Measurements from ENCODE around the gene DUSP11. TPM values are rescaled to one million over a fixed set of nuclear protein-coding genes. Genes with fewer than 3 reads are reported as not detected.
A peak's percentile ranks its signal among the peaks of the same experiment; 100 is the strongest.
"Not testable (repeated sequence)": the region's sequence is repeated elsewhere in the genome, so short reads cannot be mapped to it uniquely, and the experiment has no call there.

Gene DUSP11
- total RNA-seq, 3 donors from 2014 or later = 18.5 to 22.5 (median 21.0) TPM

GRCh38 chr2:73821227-73821626, 41.3 kb upstream of the DUSP11 start:
- intact Hi-C loops (cut with DNase I, micrococcal nuclease) = no loop called here
- no peak for TF ChIP-seq CTCF (IDR thresholded peaks at IDR 0.05)
- H3K9me3 ChIP-seq = no peaks in the 10 kb centered on the region
- H3K36me3 ChIP-seq (ENCODE audit: low read depth) = no peaks in the 10 kb centered on the region
- no peak for DNase-seq
- ATAC-seq = no peak
- H3K4me3 ChIP-seq = no peak overlapping the region
- H3K4me1 ChIP-seq (ENCODE audit: low read depth) = peaks cover 4% of the 10 kb centered on the region

- no peak for TF ChIP-seq CTCF (IDR thresholded peaks at IDR 0.05)
- H3K9me3 ChIP-seq = no peaks in the 10 kb centered on the region
- no peaks in the 10 kb centered on the region for H3K4me1 ChIP-seq (ENCODE audit: low read depth)
- DNase-seq (no peak), ATAC-seq (no peak)
- intact Hi-C loops (cut with DNase I, micrococcal nuclease) = no loop called here
- H3K4me3 ChIP-seq = no peak overlapping the region
- H3K36me3 ChIP-seq (ENCODE audit: low read depth) = no peaks in the 10 kb centered on the region
Measured at GRCh38 chr2:73818296-73818695, 38.4 kb upstream of the DUSP11 start.

GRCh38 chr2:73812635-73813034, 32.7 kb upstream of the DUSP11 start:
- intact Hi-C loops (cut with DNase I, micrococcal nuclease) = no loop called here
- no peak for TF ChIP-seq CTCF (IDR thresholded peaks at IDR 0.05)
- no peaks in the 10 kb centered on the region for H3K4me1 ChIP-seq (ENCODE audit: low read depth)
- no peak for ATAC-seq
- DNase-seq = no peak
- no peaks in the 10 kb centered on the region for H3K9me3 ChIP-seq
- no peak overlapping the region for H3K4me3 ChIP-seq
- H3K36me3 ChIP-seq (ENCODE audit: low read depth) = no peaks in the 10 kb centered on the region

- intact Hi-C loops (cut with DNase I, micrococcal nuclease) = no loop called here
- no peak for TF ChIP-seq CTCF (IDR thresholded peaks at IDR 0.05)
- Histone ChIP-seq H3K4me1 (ENCODE audit: low read depth) (no peaks in the 10 kb centered on the region), H3K4me3 (no peak overlapping the region), H3K9me3 (no peaks in the 10 kb centered on the region), H3K36me3 (ENCODE audit: low read depth) (no peaks in the 10 kb centered on the region)
- ATAC-seq = no peak
- no peak for DNase-seq
Measured at GRCh38 chr2:73811878-73812277, 32.0 kb upstream of the DUSP11 start.

- H3K4me1 ChIP-seq (ENCODE audit: low read depth); intact Hi-C loops (cut with DNase I, micrococcal nuclease); H3K36me3 ChIP-seq (ENCODE audit: low read depth); H3K4me3 ChIP-seq; ATAC-seq; DNase-seq; H3K9me3 ChIP-seq: not testable (repeated sequence)
Measured at GRCh38 chr2:73783883-73784282, 4.0 kb upstream of the DUSP11 start, which contains the start of gene C2orf78. Gene C2orf78 (plus strand): TSS chr2:73784183. CDS start chr2:73784310, 127 bp downstream.

GRCh38 chr2:73783402-73783801, 3.5 kb upstream of the DUSP11 start:
- DNase-seq; H3K9me3 ChIP-seq; intact Hi-C loops (cut with DNase I, micrococcal nuclease); H3K4me3 ChIP-seq; H3K36me3 ChIP-seq (ENCODE audit: low read depth); H3K4me1 ChIP-seq (ENCODE audit: low read depth); ATAC-seq: not testable (repeated sequence)

- ATAC-seq (no peak), DNase-seq (no peak)
- Histone ChIP-seq H3K9me3 (no peaks in the 10 kb centered on the region), H3K36me3 (ENCODE audit: low read depth) (no peaks in the 10 kb centered on the region), H3K4me3 (peak overlapping the region; percentile 56), H3K4me1 (ENCODE audit: low read depth) (peaks cover 9% of the 10 kb centered on the region)
- TF ChIP-seq CTCF (IDR thresholded peaks at IDR 0.05) = no peak
- intact Hi-C loops (cut with DNase I, micrococcal nuclease) = no loop called here
Measured at GRCh38 chr2:73780237-73780582, 307 bp upstream of the DUSP11 start.

- H3K4me1 ChIP-seq (ENCODE audit: low read depth); DNase-seq; intact Hi-C loops (cut with DNase I, micrococcal nuclease); H3K9me3 ChIP-seq; ATAC-seq; H3K36me3 ChIP-seq (ENCODE audit: low read depth): not testable (repeated sequence)
- H3K4me3 ChIP-seq = peak overlapping the region; percentile 56
Measured at GRCh38 chr2:73778867-73779466, 936 bp downstream of the DUSP11 start.

Data from mucosa of descending colon (tissue), 3 donors.